Measurements from ENCODE around the gene AOPEP.

Gene AOPEP

DNA sequence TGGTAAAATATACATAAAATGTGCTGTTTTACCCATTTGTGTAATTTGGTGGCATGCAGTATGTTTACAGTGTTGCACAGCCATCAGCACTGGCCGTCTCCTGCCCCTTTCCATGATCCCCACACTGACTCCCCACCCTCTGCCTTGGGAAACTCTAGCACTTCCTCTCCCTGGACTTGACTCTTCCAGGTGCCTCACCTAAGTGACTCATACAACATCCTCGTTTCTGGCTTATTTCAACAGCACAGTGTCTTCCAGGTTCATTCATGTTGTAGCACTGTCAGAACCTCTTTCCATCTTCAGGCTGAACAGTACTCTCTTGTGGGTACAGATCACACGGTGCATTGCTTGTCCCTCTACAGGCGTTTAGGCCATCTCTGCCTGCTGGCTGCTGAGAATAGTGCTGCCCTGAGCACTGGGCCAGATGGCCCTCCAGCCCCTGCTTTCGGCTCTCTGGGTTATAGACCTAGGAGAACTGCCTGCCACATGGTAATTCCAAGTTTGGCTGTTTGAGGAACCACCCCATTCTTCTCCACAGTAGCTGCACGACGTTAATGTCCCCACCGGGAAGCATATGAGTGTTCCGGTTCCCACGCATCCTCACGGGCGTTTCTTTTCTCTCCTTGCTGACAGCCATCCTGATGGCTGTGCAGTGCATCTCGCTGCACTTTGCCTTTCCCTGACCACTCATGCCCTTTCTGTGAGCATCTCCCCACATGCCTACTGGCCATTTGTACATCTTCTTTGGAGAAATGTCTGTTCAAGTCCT, 379.2 kb downstream of the AOPEP start:
- H3K9me3 ChIP-seq (ENCODE audit: insufficient read depth, low read depth, low read length): no peaks in the 10 kb centered on the region
- H3K9ac ChIP-seq (ENCODE audit: low read depth, low read length): no peak overlapping the region
- H3K27me3 ChIP-seq (ENCODE audit: insufficient read depth, low read length): no peaks in the 10 kb centered on the region
- no peaks in the 10 kb centered on the region; the same call in 1 of the 2 replicates for H3K4me1 ChIP-seq (ENCODE audit: insufficient read depth, low read length)
- H3K36me3 ChIP-seq (ENCODE audit: insufficient read depth, low read depth, low read length): no peaks in the 10 kb centered on the region
- no peak overlapping the region for H3K4me3 ChIP-seq (ENCODE audit: low read length)
- no peak overlapping the region for H3K27ac ChIP-seq (ENCODE audit: low read length)

- Histone ChIP-seq H3K9me3 (ENCODE audit: insufficient read depth, low read depth, low read length) (no peaks in the 10 kb centered on the region), H3K27ac (ENCODE audit: low read length) (no peak overlapping the region), H3K4me3 (ENCODE audit: low read length) (no peak overlapping the region), H3K27me3 (ENCODE audit: insufficient read depth, low read length) (no peaks in the 10 kb centered on the region), H3K4me1 (ENCODE audit: insufficient read depth, low read length) (no peaks in the 10 kb centered on the region; the same call in 1 of the 2 replicates), H3K9ac (ENCODE audit: low read depth, low read length) (no peak overlapping the region), H3K36me3 (ENCODE audit: insufficient read depth, low read depth, low read length) (no peaks in the 10 kb centered on the region)
These were observed 380.7 kb downstream of the AOPEP start for GRCh38 chr9:95107001-95107749.

DNA sequence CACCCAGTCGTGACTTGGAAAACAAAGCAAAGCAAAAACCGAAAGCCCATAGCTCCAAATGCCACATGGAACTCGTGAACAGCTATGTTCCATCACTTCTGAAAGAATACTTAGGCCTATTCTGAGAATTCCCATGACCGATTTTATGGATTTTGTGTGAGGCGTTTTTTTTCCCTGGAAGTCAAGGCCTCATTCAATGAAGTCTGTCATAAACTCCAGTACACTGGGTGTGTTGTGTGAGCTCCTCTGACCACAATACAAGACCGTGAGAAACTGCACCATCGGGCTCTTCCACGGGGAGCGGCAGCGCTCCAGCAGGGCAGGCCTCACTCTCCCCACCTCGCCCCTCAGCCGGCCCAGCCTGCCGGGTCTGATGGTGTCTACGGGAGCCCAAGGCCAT, 381.5 kb downstream of the AOPEP start:
- H3K27me3 ChIP-seq (ENCODE audit: insufficient read depth, low read length): no peaks in the 10 kb centered on the region
- no peak overlapping the region for H3K4me3 ChIP-seq (ENCODE audit: low read length)
- H3K9ac ChIP-seq (ENCODE audit: low read depth, low read length): no peak overlapping the region
- no peaks in the 10 kb centered on the region for H3K36me3 ChIP-seq (ENCODE audit: insufficient read depth, low read depth, low read length)
- no peaks in the 10 kb centered on the region; the same call in 1 of the 2 replicates for H3K4me1 ChIP-seq (ENCODE audit: insufficient read depth, low read length)
- H3K27ac ChIP-seq (ENCODE audit: low read length): no peak overlapping the region
- H3K9me3 ChIP-seq (ENCODE audit: insufficient read depth, low read depth, low read length): no peaks in the 10 kb centered on the region

- no peaks in the 10 kb centered on the region for H3K36me3 ChIP-seq (ENCODE audit: insufficient read depth, low read depth, low read length)
- H3K27me3 ChIP-seq (ENCODE audit: insufficient read depth, low read length): no peaks in the 10 kb centered on the region
- no peak overlapping the region for H3K4me3 ChIP-seq (ENCODE audit: low read length)
- no peaks in the 10 kb centered on the region for H3K9me3 ChIP-seq (ENCODE audit: insufficient read depth, low read depth, low read length)
- no peak overlapping the region for H3K9ac ChIP-seq (ENCODE audit: low read depth, low read length)
- H3K4me1 ChIP-seq (ENCODE audit: insufficient read depth, low read length): no peaks in the 10 kb centered on the region
- no peak overlapping the region for H3K27ac ChIP-seq (ENCODE audit: low read length)
These were observed 382.3 kb downstream of the AOPEP start for GRCh38 chr9:95108777-95109176.

DNA sequence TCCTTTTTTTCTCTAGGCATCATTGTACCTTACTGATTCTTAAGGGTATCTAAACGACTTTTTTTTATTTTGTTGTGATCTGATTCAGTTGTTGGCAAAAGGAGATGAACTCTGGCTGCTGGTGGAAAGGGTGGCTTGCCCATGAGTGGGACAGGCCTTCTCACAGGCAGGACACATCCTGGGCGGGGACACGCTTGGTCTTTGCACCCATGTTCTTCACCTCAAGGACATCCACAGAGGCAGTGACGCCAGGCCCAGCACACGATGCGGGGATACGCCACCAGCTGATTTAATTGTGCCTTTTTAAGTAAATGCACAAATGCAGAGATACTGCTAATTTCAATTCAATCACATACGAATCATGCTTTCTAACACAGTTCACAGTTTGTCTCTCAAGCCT, 383.0 kb downstream of the AOPEP start:
- H3K9ac ChIP-seq (ENCODE audit: low read depth, low read length): no peak overlapping the region
- no peaks in the 10 kb centered on the region for H3K27me3 ChIP-seq (ENCODE audit: insufficient read depth, low read length)
- no peaks in the 10 kb centered on the region for H3K36me3 ChIP-seq (ENCODE audit: insufficient read depth, low read depth, low read length)
- no peaks in the 10 kb centered on the region for H3K9me3 ChIP-seq (ENCODE audit: insufficient read depth, low read depth, low read length)
- H3K4me3 ChIP-seq (ENCODE audit: low read length): no peak overlapping the region
- no peaks in the 10 kb centered on the region for H3K4me1 ChIP-seq (ENCODE audit: insufficient read depth, low read length)
- no peak overlapping the region for H3K27ac ChIP-seq (ENCODE audit: low read length)

DNA sequence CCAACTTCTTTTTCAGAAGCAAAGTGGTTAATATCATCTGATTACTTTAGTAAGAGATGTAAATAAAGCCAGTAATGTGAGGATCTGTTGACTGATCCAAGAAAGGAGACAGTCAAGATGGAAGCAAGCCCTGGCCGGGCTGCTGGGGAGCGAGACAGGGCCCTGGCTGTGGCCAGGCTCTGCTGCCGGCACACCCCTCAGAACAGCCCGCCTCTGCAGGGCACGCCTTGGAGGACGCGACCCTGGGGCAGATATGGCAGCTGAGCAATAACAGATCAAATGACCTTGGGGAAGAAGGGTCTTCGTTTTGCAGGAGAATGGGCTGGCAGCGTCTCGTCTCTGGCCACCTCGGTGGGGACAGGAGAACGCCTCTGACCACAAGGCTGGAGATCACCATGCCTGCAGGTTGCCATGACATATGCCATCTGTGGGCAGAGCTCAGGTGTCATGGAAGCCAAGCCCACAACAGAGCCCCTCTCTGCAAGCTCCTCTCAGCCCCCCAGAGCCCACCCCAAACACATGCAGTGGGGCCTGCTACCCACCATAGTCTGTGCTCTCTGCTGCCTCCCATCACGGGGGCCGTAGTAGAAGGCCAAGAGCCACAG, 384.5 kb downstream of the AOPEP start:
- Histone ChIP-seq H3K9ac (ENCODE audit: low read depth, low read length) (no peak overlapping the region), H3K4me3 (ENCODE audit: low read length) (no peak overlapping the region), H3K9me3 (ENCODE audit: insufficient read depth, low read depth, low read length) (no peaks in the 10 kb centered on the region), H3K27ac (ENCODE audit: low read length) (no peak overlapping the region), H3K4me1 (ENCODE audit: insufficient read depth, low read length) (no peaks in the 10 kb centered on the region), H3K27me3 (ENCODE audit: insufficient read depth, low read length) (no peaks in the 10 kb centered on the region), H3K36me3 (ENCODE audit: insufficient read depth, low read depth, low read length) (no peaks in the 10 kb centered on the region)

GRCh38 chr9:95111716-95112115, 385.2 kb downstream of the AOPEP start:
- Histone ChIP-seq H3K9ac (ENCODE audit: low read depth, low read length) (no peak overlapping the region), H3K4me1 (ENCODE audit: insufficient read depth, low read length) (no peaks in the 10 kb centered on the region), H3K9me3 (ENCODE audit: insufficient read depth, low read depth, low read length) (no peaks in the 10 kb centered on the region), H3K27ac (ENCODE audit: low read length) (no peak overlapping the region), H3K4me3 (ENCODE audit: low read length) (no peak overlapping the region), H3K27me3 (ENCODE audit: insufficient read depth, low read length) (no peaks in the 10 kb centered on the region), H3K36me3 (ENCODE audit: insufficient read depth, low read depth, low read length) (no peaks in the 10 kb centered on the region)

DNA sequence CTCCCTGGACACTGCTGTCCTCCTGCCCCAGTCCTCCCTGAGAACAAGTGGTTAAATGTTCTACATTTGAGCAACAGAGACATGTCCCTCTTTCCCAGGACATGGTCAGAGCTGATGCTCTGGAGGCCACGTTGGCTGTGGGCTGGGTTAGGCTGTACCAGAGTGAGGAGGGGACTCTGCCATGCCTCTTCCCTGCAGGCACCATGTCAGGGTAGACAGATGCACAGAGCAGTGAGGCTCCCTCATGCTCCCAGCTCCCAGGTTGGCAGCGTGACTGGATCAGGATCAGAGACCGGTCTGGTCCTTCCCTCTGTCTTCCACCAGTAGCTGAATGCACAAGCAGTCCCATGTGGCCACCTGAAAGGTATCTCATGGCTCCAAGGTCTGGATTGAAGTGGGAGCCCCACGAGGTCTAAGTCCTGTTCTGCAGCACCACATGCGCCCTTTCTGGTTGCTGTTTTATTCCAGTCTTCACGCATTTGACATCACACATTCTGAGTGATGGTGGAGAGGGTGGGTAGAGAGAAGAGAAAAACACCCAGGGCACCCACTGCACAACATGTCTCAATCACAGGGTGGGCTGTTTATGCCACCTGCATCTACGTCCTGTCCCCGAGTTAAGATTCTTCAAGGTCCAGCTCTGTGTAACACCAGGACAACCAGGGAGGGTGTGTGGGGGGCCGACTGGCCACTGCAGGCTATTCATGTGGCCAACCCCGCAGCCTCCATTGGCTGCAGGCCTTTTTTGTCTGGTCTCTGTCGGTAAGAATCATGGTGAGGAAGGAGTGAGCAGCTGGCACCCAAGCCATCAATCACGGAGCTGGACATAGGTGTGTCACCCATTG, 386.2 kb downstream of the AOPEP start:
- Histone ChIP-seq H3K27ac (ENCODE audit: low read length) (no peak overlapping the region), H3K27me3 (ENCODE audit: insufficient read depth, low read length) (no peaks in the 10 kb centered on the region), H3K4me1 (ENCODE audit: insufficient read depth, low read length) (no peaks in the 10 kb centered on the region), H3K9ac (ENCODE audit: low read depth, low read length) (no peak overlapping the region), H3K9me3 (ENCODE audit: insufficient read depth, low read depth, low read length) (no peaks in the 10 kb centered on the region), H3K4me3 (ENCODE audit: low read length) (no peak overlapping the region), H3K36me3 (ENCODE audit: insufficient read depth, low read depth, low read length) (no peaks in the 10 kb centered on the region)

GRCh38 chr9:95115104-95115503, 388.6 kb downstream of the AOPEP start:
- H3K27me3 ChIP-seq (ENCODE audit: insufficient read depth, low read length): no peaks in the 10 kb centered on the region
- no peak overlapping the region for H3K4me3 ChIP-seq (ENCODE audit: low read length)
- H3K4me1 ChIP-seq (ENCODE audit: insufficient read depth, low read length): no peaks in the 10 kb centered on the region
- no peak overlapping the region for H3K27ac ChIP-seq (ENCODE audit: low read length)
- H3K9me3 ChIP-seq (ENCODE audit: insufficient read depth, low read depth, low read length): no peaks in the 10 kb centered on the region
- no peak overlapping the region for H3K9ac ChIP-seq (ENCODE audit: low read depth, low read length)
- no peaks in the 10 kb centered on the region for H3K36me3 ChIP-seq (ENCODE audit: insufficient read depth, low read depth, low read length)

- Histone ChIP-seq H3K27me3 (ENCODE audit: insufficient read depth, low read length) (no peaks in the 10 kb centered on the region), H3K4me1 (ENCODE audit: insufficient read depth, low read length) (peaks cover under 1% of the 10 kb centered on the region; the same call in 1 of the 2 replicates)
These were observed 389.7 kb downstream of the AOPEP start for GRCh38 chr9:95116002-95116807.

DNA sequence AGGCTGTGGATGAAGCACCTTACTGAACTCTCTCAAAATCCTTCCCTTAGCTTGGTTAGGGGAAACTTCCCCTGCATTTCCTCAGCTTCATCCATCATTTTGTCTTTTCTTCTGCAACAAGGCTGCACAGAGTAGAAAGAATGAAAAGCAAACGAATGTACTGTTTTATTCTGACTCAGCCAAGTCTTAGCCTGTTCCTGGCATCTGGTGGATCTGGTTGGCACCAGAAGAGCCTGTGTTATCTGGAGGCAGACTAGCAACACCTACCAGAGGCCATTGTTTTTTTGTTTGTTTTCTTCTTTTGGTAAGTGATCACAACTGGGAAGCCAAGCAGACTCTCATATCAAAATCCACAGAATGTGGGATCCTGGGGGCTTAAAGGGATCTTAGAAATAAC, 390.3 kb downstream of the AOPEP start:
- H3K9me3 ChIP-seq (ENCODE audit: insufficient read depth, low read depth, low read length): no peaks in the 10 kb centered on the region
- no peaks in the 10 kb centered on the region for H3K27me3 ChIP-seq (ENCODE audit: insufficient read depth, low read length)
- no peak overlapping the region for H3K4me3 ChIP-seq (ENCODE audit: low read length)
- H3K9ac ChIP-seq (ENCODE audit: low read depth, low read length): no peak overlapping the region
- H3K4me1 ChIP-seq (ENCODE audit: insufficient read depth, low read length): peaks cover 4% of the 10 kb centered on the region; the same call in 1 of the 2 replicates
- H3K36me3 ChIP-seq (ENCODE audit: insufficient read depth, low read depth, low read length): no peaks in the 10 kb centered on the region
- no peak overlapping the region for H3K27ac ChIP-seq (ENCODE audit: low read length)

More at GRCh38 chr9:95116002-95116807, 389.7 kb downstream of the AOPEP start:
- Histone ChIP-seq H3K36me3 (ENCODE audit: insufficient read depth, low read depth, low read length) (no peaks in the 10 kb centered on the region), H3K9me3 (ENCODE audit: insufficient read depth, low read depth, low read length) (no peaks in the 10 kb centered on the region), H3K9ac (ENCODE audit: low read depth, low read length) (no peak overlapping the region), H3K27ac (ENCODE audit: low read length) (no peak overlapping the region), H3K4me3 (ENCODE audit: low read length) (no peak overlapping the region)

Measured in iPS-20b (cell line).